Tibial artery (tissue), 4 donors: Measurements from ENCODE around the gene NTN1.

Experiments
- DNase-seq, 2 donors: peaks; one replicate each; pipeline ENCODE4 v3.0.0-alpha.2; 2019
- H3K27ac ChIP-seq, 2 donors: fragments of 200-600 bp; sonication (generic) in 1 of 2; 1 replicate in 1 of 2; 2 replicates in 1 of 2; pipeline ENCODE4 v1.5.1; 2018 to 2019; ENCODE audit warnings: mild to moderate bottlenecking in 1 of 2
- H3K27me3 ChIP-seq, 2 donors: fragments of 200-600 bp; sonication (generic) in 1 of 2; one replicate each; pipeline versions ENCODE4 v1.5.1 to v1.6.0; 2016 to 2019
- H3K36me3 ChIP-seq, 3 donors: fragments of 200-600 bp; sonication (generic) in 2 of 3; one replicate each; pipeline ENCODE4 v1.5.1; 2016 to 2019; ENCODE audit warnings: mild to moderate bottlenecking in 2 of 3
- H3K4me1 ChIP-seq, 4 donors: fragments of 200-600 bp; sonication (generic) in 2 of 4; 1 replicate in 3 of 4; 2 replicates in 1 of 4; pipeline ENCODE4 v1.5.1; 2016 to 2019
- H3K4me3 ChIP-seq, 2 donors: fragments of 200-600 bp; sonication (generic) in 1 of 2; 1 replicate in 1 of 2; 2 replicates in 1 of 2; pipeline ENCODE4 v1.5.1; 2018 to 2019; ENCODE audit warnings: mild to moderate bottlenecking in 2 of 2
- H3K9me3 ChIP-seq, 3 donors: fragments of 200-600 bp; sonication (generic) in 1 of 3; one replicate each; pipeline ENCODE4 v1.5.1; 2016 to 2019
- CTCF ChIP-seq, 2 experiments: fragments of 200-600 bp in 1 of 2; fragments of 450-650 bp in 1 of 2; IDR thresholded peaks; one replicate each; pipeline ENCODE4 v1.5.1; 2017 to 2019; ENCODE audit warnings: antibody characterized with exemption in 2 of 2, mild to moderate bottlenecking in 1 of 2, moderate library complexity in 1 of 2
- intact Hi-C: fragments of 100-400 bp; cut with DNase I; formaldehyde crosslinking; loops from one replicate; pipeline ENCODE4 v1.15.0; 2023; ENCODE audit warnings: low total_unique reads

Gene NTN1

GRCh38 chr17:9259419-9259818 is 238.1 kb downstream of the NTN1 start:
- no peak overlapping the region for H3K27ac ChIP-seq
- peaks cover 0 to 4% (median 0%) of the 10 kb centered on the region in 3 donors for H3K9me3 ChIP-seq
- no peak for DNase-seq
- H3K4me1 ChIP-seq: peaks cover 0 to 3% (median 0%) of the 10 kb centered on the region in 4 donors
- intact Hi-C loops: no loop called here
- no peaks in the 10 kb centered on the region for H3K36me3 ChIP-seq
- H3K4me3 ChIP-seq: no peak overlapping the region
- no peak for TF ChIP-seq CTCF (IDR thresholded peaks at IDR 0.05)
- H3K27me3 ChIP-seq: no peaks in the 10 kb centered on the region

- peaks cover 0 to 9% (median 7%) of the 10 kb centered on the region in 4 donors for H3K4me1 ChIP-seq
- H3K27me3 ChIP-seq: no peaks in the 10 kb centered on the region
- intact Hi-C loops: no loop called here
- H3K36me3 ChIP-seq: no peaks in the 10 kb centered on the region
- peaks cover 0 to 4% (median 0%) of the 10 kb centered on the region in 3 donors for H3K9me3 ChIP-seq
- no peak overlapping the region for H3K4me3 ChIP-seq
- DNase-seq: no peak
- no peak overlapping the region for H3K27ac ChIP-seq
- TF ChIP-seq CTCF (IDR thresholded peaks at IDR 0.05): no peak
These were observed 240.0 kb downstream of the NTN1 start for GRCh38 chr17:9261081-9262012.

GRCh38 chr17:9266031-9266680 is 244.8 kb downstream of the NTN1 start:
- Histone ChIP-seq H3K27ac (no peak overlapping the region), H3K4me1 (peaks cover 0 to 16% (median 6%) of the 10 kb centered on the region in 4 donors), H3K27me3 (no peaks in the 10 kb centered on the region), H3K4me3 (no peak overlapping the region), H3K36me3 (no peaks in the 10 kb centered on the region), H3K9me3 (peaks cover 0 to 4% (median 0%) of the 10 kb centered on the region in 3 donors)
- no peak for TF ChIP-seq CTCF (IDR thresholded peaks at IDR 0.05)
- no peak for DNase-seq
- intact Hi-C loops: no loop called here

DNA sequence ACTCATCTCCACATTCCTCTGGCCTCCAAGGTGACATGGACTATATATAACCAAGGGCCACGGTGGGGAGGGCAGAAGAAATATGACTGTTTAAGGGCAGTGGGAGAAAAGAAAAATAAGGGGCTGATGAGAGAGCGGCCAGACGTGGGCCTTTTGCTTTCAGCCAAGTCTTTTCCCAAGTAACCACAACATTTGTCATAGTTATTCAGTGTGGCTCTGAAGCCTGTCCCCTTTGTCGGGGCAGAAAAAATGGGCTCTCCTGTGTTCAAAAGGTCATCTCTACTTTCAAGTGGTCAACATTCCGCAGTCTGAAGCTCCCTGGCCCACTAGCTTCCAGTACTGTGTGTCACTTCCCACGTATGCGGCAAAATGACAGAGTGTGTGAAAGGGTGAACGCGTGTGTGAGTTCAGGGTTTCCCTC is 245.4 kb downstream of the NTN1 start:
- H3K9me3 ChIP-seq: peaks cover 0 to 4% (median 0%) of the 10 kb centered on the region in 3 donors
- peaks cover 0 to 16% (median 6%) of the 10 kb centered on the region in 4 donors for H3K4me1 ChIP-seq

GRCh38 chr17:9268546-9268945 is 247.2 kb downstream of the NTN1 start:
- peaks cover 0 to 22% (median 9%) of the 10 kb centered on the region in 4 donors for H3K4me1 ChIP-seq
- no peak overlapping the region for H3K27ac ChIP-seq
- no peak overlapping the region for H3K4me3 ChIP-seq
- intact Hi-C loops: no loop called here
- H3K27me3 ChIP-seq: no peaks in the 10 kb centered on the region
- peaks cover 0 to 4% (median 0%) of the 10 kb centered on the region in 3 donors for H3K9me3 ChIP-seq
- no peak for DNase-seq
- H3K36me3 ChIP-seq: peaks cover 0 to 3% (median 0%) of the 10 kb centered on the region in 3 donors
- TF ChIP-seq CTCF (IDR thresholded peaks at IDR 0.05): no peak

More for the DNA sequence above, 245.4 kb downstream of the NTN1 start:
- Histone ChIP-seq H3K27me3 (no peaks in the 10 kb centered on the region), H3K36me3 (no peaks in the 10 kb centered on the region), H3K27ac (no peak overlapping the region), H3K4me3 (no peak overlapping the region)
- DNase-seq: no peak
- intact Hi-C loops: no loop called here
- no peak for TF ChIP-seq CTCF (IDR thresholded peaks at IDR 0.05)
